Measurements from ENCODE around the gene SELENOK.

SELENOK gene

DNA sequence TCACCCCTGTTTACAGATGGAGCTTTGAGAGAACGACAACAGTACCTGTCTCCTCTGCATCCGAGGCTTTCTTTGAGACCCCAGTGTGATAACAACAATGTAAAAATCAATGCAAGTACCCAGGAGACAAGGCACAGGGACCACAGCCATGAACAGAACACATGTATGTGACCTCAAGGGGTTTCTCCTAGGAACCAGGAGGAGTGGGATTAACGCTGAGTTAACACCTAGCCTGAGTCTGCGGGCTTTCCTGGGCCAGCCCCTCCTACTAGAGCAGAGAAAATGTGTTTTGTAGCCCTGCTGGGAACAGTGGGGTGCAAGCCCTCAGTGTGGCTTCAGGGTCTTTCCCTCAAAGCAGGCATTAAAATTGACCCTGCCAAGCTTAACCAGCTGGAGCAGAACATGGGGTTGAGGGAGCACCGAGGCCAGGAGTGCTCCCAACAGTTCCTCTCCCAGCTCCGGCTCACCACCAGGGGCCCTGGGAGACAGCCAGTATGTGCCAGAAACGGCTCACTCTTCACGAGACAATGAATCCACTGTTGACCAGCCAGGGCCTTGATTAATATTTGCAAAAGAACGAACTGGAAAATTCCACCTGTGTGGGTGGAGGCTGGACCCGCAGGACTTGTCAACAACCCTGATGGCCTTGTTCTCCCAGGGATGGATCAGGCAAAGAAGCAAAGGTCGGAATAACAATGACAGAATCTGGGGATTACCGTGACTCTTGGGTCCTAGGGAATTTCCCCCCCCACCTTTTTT lies 49.0 kb downstream of the SELENOK start:
- no peak for DNase-seq (ENCODE audit: low spot score)

DNA sequence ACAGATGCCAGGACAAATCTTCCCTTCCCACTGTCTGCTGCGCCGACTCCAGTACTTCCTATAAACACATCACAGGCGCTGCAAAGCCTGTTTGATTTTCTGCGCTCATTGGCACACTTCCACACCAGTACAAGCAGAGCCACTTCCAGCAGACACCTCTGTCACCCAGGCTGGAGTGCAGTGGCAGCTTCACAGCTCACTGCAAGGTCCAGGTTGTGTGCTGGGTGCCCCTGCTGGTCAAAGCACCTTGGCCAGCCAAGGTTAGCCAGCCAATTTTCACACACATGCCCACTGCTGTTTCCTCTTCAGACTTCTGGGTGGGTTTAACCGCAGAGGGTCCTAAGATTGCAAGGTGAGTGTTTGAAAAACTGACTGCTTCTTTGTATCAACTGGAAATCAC lies 50.4 kb downstream of the SELENOK start:
- DNase-seq (ENCODE audit: low spot score), result no peak

DNA sequence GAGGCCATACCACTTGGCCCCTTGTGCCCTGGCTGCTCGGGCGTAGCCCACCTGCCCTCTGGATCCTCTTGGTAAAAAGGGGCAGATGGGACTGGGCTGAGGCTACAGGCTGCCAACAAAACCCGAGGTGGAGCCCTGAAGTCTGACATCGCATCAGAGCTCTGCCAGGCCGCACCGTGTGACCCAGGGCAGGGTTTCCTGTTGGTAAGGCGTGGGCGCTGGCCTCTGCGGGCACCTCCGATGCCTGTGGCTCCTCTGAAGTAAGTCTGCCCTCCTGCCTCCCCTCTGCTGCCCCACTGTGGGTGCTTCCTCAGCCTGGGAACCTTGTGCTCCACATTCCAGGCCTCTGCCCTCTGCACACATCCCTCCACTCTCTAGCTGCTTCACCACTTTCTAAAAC lies 54.3 kb downstream of the SELENOK start:
- DNase-seq (ENCODE audit: low spot score), result no peak

DNA sequence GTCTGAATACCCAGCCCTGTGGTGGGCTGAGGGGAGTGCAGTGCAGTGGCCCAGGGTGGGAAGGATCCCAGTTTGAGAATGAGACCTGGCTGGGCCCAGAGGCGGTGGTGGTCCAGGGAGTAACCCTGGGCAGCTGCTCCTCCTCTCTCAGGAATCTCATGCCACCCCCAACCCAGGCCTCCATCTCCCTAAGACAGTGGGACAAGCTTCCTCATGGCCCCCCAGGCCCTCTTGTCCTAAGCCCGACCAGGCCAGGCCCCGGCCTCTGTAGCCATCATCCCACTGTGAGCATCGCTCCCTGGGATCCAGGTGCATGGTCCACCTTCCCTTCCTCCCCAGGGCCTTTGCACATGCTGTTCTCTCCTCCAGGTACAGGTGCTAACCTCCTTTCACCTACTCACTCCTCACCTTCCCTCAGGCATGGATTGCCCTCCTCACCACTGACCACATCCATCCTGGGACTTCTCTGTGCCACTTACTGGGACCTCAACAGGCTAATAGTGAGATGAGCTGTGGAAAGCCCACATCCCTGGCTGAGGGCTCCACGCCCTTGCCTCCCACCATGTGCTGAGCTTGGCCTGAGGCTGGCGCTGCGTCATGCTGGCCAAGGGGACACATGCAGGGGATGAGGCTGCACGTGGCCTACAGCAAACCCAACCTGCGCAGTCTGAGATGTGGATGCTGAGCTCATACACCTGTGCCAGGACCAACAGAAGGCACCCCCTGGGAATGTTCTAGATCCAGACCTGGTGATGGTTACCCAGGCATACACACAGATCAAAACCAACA lies 55.4 kb downstream of the SELENOK start:
- no peak for DNase-seq (ENCODE audit: low spot score)

DNA sequence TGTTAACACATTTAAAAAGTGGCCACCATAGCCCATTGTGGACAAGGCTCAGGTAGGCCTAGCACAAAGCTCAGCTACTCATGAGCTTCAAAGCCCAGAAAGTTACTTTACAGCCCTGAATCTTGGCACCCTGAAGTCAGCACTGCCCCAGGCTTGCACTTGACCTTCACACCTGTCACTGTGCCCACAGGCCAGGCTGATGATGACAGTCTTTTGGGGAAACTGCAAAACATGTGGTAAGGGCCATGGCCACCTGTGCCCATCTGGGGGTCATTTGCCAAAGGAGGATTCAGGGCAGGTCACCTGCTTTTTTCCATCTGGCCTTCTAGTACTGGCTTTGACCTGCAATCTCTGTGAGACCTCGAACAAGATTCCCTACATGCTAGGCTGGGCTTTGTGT lies 56.4 kb downstream of the SELENOK start:
- no peak for DNase-seq (ENCODE audit: low spot score)

DNA sequence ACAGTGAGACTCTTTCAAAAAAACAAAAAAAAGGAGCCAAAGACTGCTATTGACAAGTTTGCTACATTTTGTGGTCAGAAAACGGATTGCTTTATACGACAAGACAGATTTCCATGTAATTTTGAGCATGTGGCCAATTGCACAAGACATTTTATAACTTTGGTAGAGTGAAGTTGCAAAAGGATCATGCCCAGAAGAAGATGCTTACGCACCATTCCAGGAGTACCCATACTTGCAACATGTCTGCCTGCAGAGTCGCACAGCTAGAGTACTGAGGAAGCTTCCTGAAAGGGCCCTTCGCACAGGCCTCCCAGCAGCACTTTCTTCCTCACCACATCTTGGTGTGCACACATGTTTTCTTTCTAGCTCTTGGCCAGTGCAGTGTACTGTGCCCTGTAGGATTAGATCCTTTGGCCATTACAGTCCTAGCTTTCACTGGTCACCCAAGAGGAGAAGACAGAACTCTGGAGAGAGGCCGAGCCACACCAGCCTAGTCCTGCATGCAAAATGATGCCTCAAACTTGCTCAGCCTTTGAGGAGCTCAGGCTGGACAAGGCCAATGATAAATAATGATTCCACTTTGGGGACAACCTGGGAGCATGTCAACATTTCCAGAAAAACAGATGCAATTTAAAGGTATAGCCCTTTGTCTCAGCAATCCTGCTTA lies 57.1 kb downstream of the SELENOK start:
- DNase-seq (ENCODE audit: low spot score), result no peak

Measured in GM03348 (cell line).